Endothelial cell of umbilical vein (primary cell): ENCODE data around the gene GRAMD4. TPM values are rescaled to one million over a fixed set of nuclear protein-coding genes. Genes with fewer than 3 reads are reported as not detected.

Experiments used
- BruUV-seq: library from RNA; stranded (reverse); fragments of 400-500 nt; replicated peaks from 2 replicates; lab custom pipeline; 2021; lab: Mats Ljungman, UMichigan
- CTCF ChIA-PET: fragments of 300-600, 350-600 bp; sonication (Branson Sonifier 250); formaldehyde crosslinking; loops from one replicate; lab custom pipeline; 2021; ENCODE audit warnings: antibody characterized with exemption, inconsistent platforms; lab: Charles Lee
- POLR2A ChIA-PET: fragments of 300-600, 350-600 bp; sonication (Branson Sonifier 250); formaldehyde crosslinking; loops from one replicate; lab custom pipeline; 2021; ENCODE audit warnings: antibody characterized with exemption, inconsistent platforms; lab: Charles Lee
- DNase-seq: peaks from one replicate; pipeline ENCODE4 v3.0.0-alpha.2; 2011; ENCODE audit warnings: low read depth, low spot score
- FAIRE-seq: peaks from 2 replicates; lab custom pipeline; 2011; peaks lifted over from hg19 to GRCh38; lab: Jason Lieb, UNC
- H2AFZ ChIP-seq: 2 replicates; pipeline ENCODE4 v1.6.0; 2012; ENCODE audit warnings: low read depth, low read length, control low read depth, inconsistent platforms
- H3K27ac ChIP-seq: 2 replicates; pipeline ENCODE4 v1.5.1; 2011; ENCODE audit warnings: low read depth, mild to moderate bottlenecking, control low read depth, low read length, moderate library complexity; ENCODE audit not compliant: insufficient read depth
- H3K27me3 ChIP-seq, 2 experiments: 2 replicates each; pipeline versions ENCODE4 v1.6.0 to v1.6.1; 2011; ENCODE audit warnings: low read length in 2 of 2, mixed read lengths in 1 of 2; ENCODE audit not compliant: control insufficient read depth in 2 of 2, insufficient read depth in 2 of 2
- H3K36me3 ChIP-seq, 2 experiments: 2 replicates in 1 of 2; 3 replicates in 1 of 2; pipeline ENCODE4 v1.5.1; 2011; ENCODE audit warnings: low read length in 2 of 2, mild to moderate bottlenecking in 1 of 2, moderate library complexity in 1 of 2; ENCODE audit not compliant: control insufficient read depth in 2 of 2, insufficient read depth in 2 of 2; ENCODE audit errors: extremely low read depth in 1 of 2
- H3K4me1 ChIP-seq: 3 replicates; pipeline ENCODE4 v1.5.1; 2011; ENCODE audit warnings: mild to moderate bottlenecking, low read length; ENCODE audit not compliant: control insufficient read depth, insufficient read depth; ENCODE audit errors: extremely low read depth
- H3K4me2 ChIP-seq: 2 replicates; pipeline ENCODE4 v1.6.1; 2011; ENCODE audit warnings: low read length, control low read depth, mixed read lengths; ENCODE audit not compliant: insufficient read depth
- H3K4me3 ChIP-seq, 3 experiments: fragments of 200-600 bp in 1 of 3; sonication (generic), shearing (Covaris generic) in 1 of 3; replicated peaks in 1 of 3; 2 replicates each; pipeline ENCODE4 v1.5.1; 2011 to 2016; ENCODE audit warnings: control low read depth in 3 of 3, low read length in 3 of 3, mild to moderate bottlenecking in 2 of 3, inconsistent platforms in 1 of 3, low read depth in 1 of 3, moderate library complexity in 1 of 3; ENCODE audit not compliant: insufficient read depth in 1 of 3
- H3K79me2 ChIP-seq: 2 replicates; pipeline ENCODE4 v1.6.0; 2012; ENCODE audit warnings: low read length, inconsistent platforms; ENCODE audit not compliant: control insufficient read depth, insufficient read depth
- H3K9ac ChIP-seq: replicated peaks from 2 replicates; pipeline ENCODE3; 2011; ENCODE audit warnings: low read length, control low read depth; ENCODE audit not compliant: insufficient read depth; ENCODE audit errors: extremely low read depth
- H3K9me1 ChIP-seq: replicated peaks from 3 replicates; pipeline ENCODE4 v1.6.0; 2011; ENCODE audit warnings: mild to moderate bottlenecking, low read length; ENCODE audit not compliant: control insufficient read depth, insufficient read depth; ENCODE audit errors: extremely low read depth
- H3K9me3 ChIP-seq: replicated peaks from 2 replicates; pipeline ENCODE4 v1.5.1; 2012; ENCODE audit warnings: low read length, inconsistent platforms; ENCODE audit not compliant: control insufficient read depth, insufficient read depth
- H4K20me1 ChIP-seq: replicated peaks from 2 replicates; pipeline ENCODE3; 2011; ENCODE audit warnings: mild to moderate bottlenecking, low read length; ENCODE audit not compliant: control insufficient read depth, insufficient read depth; ENCODE audit errors: extremely low read depth
- EZH2 ChIP-seq: IDR thresholded peaks from 2 replicates; pipeline ENCODE4 v1.6.1; 2012; ENCODE audit warnings: borderline replicate concordance, low read depth, mild to moderate bottlenecking, moderate library complexity, low read length, inconsistent platforms; ENCODE audit not compliant: severe bottlenecking
- FOS ChIP-seq: IDR thresholded peaks from 2 replicates; pipeline ENCODE4 v1.6.1; 2011; ENCODE audit warnings: mild to moderate bottlenecking, low read length, moderate library complexity, borderline replicate concordance; ENCODE audit not compliant: insufficient read depth
- GATA2 ChIP-seq: IDR thresholded peaks from 2 replicates; pipeline ENCODE4 v1.7.0; 2011; ENCODE audit warnings: low read depth, mild to moderate bottlenecking, moderate library complexity, mixed read lengths, low read length; ENCODE audit not compliant: insufficient read length, insufficient read depth
- JUN ChIP-seq: IDR thresholded peaks from 2 replicates; pipeline ENCODE4 v1.6.1; 2011; ENCODE audit warnings: borderline replicate concordance, low read depth; ENCODE audit not compliant: insufficient read length, insufficient read depth
- MYC ChIP-seq: IDR thresholded peaks from one replicate; pipeline ENCODE4 v1.6.1; 2011; ENCODE audit warnings: mild to moderate bottlenecking, low read depth, low read length
- POLR2A ChIP-seq: IDR thresholded peaks from 2 replicates; pipeline ENCODE4 v1.6.1; 2012; ENCODE audit warnings: low read depth, mild to moderate bottlenecking, control low read depth, low read length
- POLR2AphosphoS5 ChIP-seq: IDR thresholded peaks from 2 replicates; pipeline ENCODE4 v1.6.1; 2012; ENCODE audit warnings: low read depth, mild to moderate bottlenecking, control low read depth, low read length, moderate library complexity; ENCODE audit not compliant: insufficient read depth
- dilution Hi-C: fragments of 300-500 bp; cut with MboI; formaldehyde crosslinking; loops from one replicate; pipeline ENCODE4 v1.15.0; 2019; ENCODE audit warnings: low sequenced_read_pairs; ENCODE audit not compliant: extremely low pct_ligation_motif_present
- intact Hi-C: fragments of 100-400 bp; cut with micrococcal nuclease; formaldehyde crosslinking; loops from one replicate; pipeline ENCODE4 v1.10.0; 2022
- polyA plus RNA-seq, 4 experiments: library from polyadenylated mRNA; depleted of rRNA in 3 of 4; stranded (reverse) in 3 of 4; unstranded in 1 of 4; fragments of >200 nt; gene quantifications; 2 replicates each; pipeline versions ENCODE4 v1.2.1 to v1.2.3, GENCODE V29; 2011 to 2012; ENCODE audit warnings: missing spikeins in 1 of 4
- total RNA-seq: library from RNA; stranded (reverse); gene quantifications from 2 replicates; pipeline ENCODE4 v1.2.3, GENCODE V29; 2021
- TF ChIP-seq, protein P1 (sequence below), 2 donors: IDR thresholded peaks; 1 replicate in 1 of 2; 2 replicates in 1 of 2; pipeline ENCODE4 v1.5.1; 2011; ENCODE audit warnings: low read length in 2 of 2, mild to moderate bottlenecking in 2 of 2, moderate library complexity in 2 of 2, control low read depth in 1 of 2, inconsistent platforms in 1 of 2, low read depth in 1 of 2; ENCODE audit not compliant: insufficient read depth in 1 of 2; ENCODE audit errors: extremely low read depth in 1 of 2
- TF ChIP-seq, protein P2 (sequence below): IDR thresholded peaks from 2 replicates; pipeline ENCODE4 v1.6.1; 2011; ENCODE audit not compliant: insufficient read depth, insufficient read length

The GRAMD4 gene
- total and polyA plus RNA-seq, 2 donors (not counting 3 experiments of a cell fraction or from before 2014, with no cell fraction given): 5.9 to 14.8 TPM

GRCh38 chr22:46673662-46674236 lies 53.6 kb downstream of the GRAMD4 start:
- CTCF ChIA-PET: no interaction called here

More at GRCh38 chr22:46673662-46674236, 53.6 kb downstream of the GRAMD4 start:
- H3K4me3 ChIP-seq: no peak overlapping the region
- peaks cover 0 to under 1% of the 10 kb centered on the region in 2 experiments for H3K36me3 ChIP-seq
- H3K27ac ChIP-seq: no peak overlapping the region
- POLR2A ChIA-PET: no interaction called here
- BruUV-seq: no TSS peak
- H3K27me3 ChIP-seq: no peaks in the 10 kb centered on the region
- no peak for FAIRE-seq
- dilution Hi-C loops (no loop called here), intact Hi-C loops (no loop called here)
- H3K4me2 ChIP-seq: no peak overlapping the region
- no peaks in the 10 kb centered on the region for H4K20me1 ChIP-seq
- no peak for DNase-seq
- no peaks in the 10 kb centered on the region for H3K9me1 ChIP-seq
- no peak overlapping the region for H3K9ac ChIP-seq
- no peaks in the 10 kb centered on the region for H3K9me3 ChIP-seq
- TF ChIP-seq MYC: no peak
- TF ChIP-seq POLR2A: no peak
- TF ChIP-seq, protein P1, sequence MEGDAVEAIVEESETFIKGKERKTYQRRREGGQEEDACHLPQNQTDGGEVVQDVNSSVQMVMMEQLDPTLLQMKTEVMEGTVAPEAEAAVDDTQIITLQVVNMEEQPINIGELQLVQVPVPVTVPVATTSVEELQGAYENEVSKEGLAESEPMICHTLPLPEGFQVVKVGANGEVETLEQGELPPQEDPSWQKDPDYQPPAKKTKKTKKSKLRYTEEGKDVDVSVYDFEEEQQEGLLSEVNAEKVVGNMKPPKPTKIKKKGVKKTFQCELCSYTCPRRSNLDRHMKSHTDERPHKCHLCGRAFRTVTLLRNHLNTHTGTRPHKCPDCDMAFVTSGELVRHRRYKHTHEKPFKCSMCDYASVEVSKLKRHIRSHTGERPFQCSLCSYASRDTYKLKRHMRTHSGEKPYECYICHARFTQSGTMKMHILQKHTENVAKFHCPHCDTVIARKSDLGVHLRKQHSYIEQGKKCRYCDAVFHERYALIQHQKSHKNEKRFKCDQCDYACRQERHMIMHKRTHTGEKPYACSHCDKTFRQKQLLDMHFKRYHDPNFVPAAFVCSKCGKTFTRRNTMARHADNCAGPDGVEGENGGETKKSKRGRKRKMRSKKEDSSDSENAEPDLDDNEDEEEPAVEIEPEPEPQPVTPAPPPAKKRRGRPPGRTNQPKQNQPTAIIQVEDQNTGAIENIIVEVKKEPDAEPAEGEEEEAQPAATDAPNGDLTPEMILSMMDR (IDR thresholded peaks at IDR 0.05; ENCODE audit: extremely low read depth in 1 of 2, insufficient read depth in 1 of 2, low read depth in 1 of 2, low read length in 2 of 2): no peak
- TF ChIP-seq JUN: no peak
- TF ChIP-seq POLR2AphosphoS5: no peak
- TF ChIP-seq, protein P2, sequence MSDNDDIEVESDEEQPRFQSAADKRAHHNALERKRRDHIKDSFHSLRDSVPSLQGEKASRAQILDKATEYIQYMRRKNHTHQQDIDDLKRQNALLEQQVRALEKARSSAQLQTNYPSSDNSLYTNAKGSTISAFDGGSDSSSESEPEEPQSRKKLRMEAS: no peak
- TF ChIP-seq EZH2: no peak
- no peak for TF ChIP-seq GATA2
- no peak for TF ChIP-seq FOS
- no peaks in the 10 kb centered on the region for H3K79me2 ChIP-seq
- H2AFZ ChIP-seq: no peak overlapping the region
- H3K4me1 ChIP-seq: no peaks in the 10 kb centered on the region
